H9 (cell line): ENCODE data around the gene MCF2L. TPM values are rescaled to one million over a fixed set of nuclear protein-coding genes. Genes with fewer than 3 reads are reported as not detected.

Source experiments
- DNase-seq: peaks from one replicate; pipeline ENCODE4 v3.0.0-alpha.2; 2017
- H2AFZ ChIP-seq: one replicate; pipeline ENCODE4 v1.6.1; 2013; ENCODE audit warnings: mild to moderate bottlenecking, low read length, control low read depth, moderate library complexity
- H2AK5ac ChIP-seq: 2 replicates; pipeline ENCODE4 v1.6.1; 2013; ENCODE audit warnings: low read length, control low read depth, mixed read lengths; ENCODE audit not compliant: insufficient read length
- H2BK120ac ChIP-seq: one replicate; pipeline ENCODE4 v1.6.1; 2013; ENCODE audit warnings: low read depth, mild to moderate bottlenecking, low read length, control low read depth, inconsistent platforms; ENCODE audit not compliant: poor library complexity, severe bottlenecking
- H2BK12ac ChIP-seq: 2 replicates; pipeline ENCODE4 v1.6.1; 2013; ENCODE audit warnings: low read length, control low read depth, mixed read lengths, low read depth; ENCODE audit not compliant: insufficient read length
- H2BK15ac ChIP-seq: 2 replicates; pipeline ENCODE4 v1.6.1; 2013; ENCODE audit warnings: low read depth, low read length, control low read depth
- H2BK20ac ChIP-seq: one replicate; pipeline ENCODE4 v1.6.1; 2013; ENCODE audit warnings: low read depth, mild to moderate bottlenecking, low read length, control low read depth, inconsistent platforms; ENCODE audit not compliant: poor library complexity, severe bottlenecking
- H2BK5ac ChIP-seq: 2 replicates; pipeline ENCODE4 v1.6.1; 2013; ENCODE audit warnings: low read length, control low read depth, mixed read lengths; ENCODE audit not compliant: insufficient read length
- H3K14ac ChIP-seq: 2 replicates; pipeline ENCODE4 v1.6.1; 2013; ENCODE audit warnings: low read length, control low read depth; ENCODE audit not compliant: insufficient read depth
- H3K18ac ChIP-seq: 2 replicates; pipeline ENCODE4 v1.6.1; 2013; ENCODE audit warnings: low read depth, mild to moderate bottlenecking, mixed read lengths, low read length, control low read depth; ENCODE audit not compliant: insufficient read length
- H3K23ac ChIP-seq: 2 replicates; pipeline ENCODE4 v1.6.1; 2013; ENCODE audit warnings: low read length, control low read depth, mixed read lengths, low read depth; ENCODE audit not compliant: insufficient read length
- H3K23me2 ChIP-seq: 2 replicates; pipeline ENCODE4 v1.6.1; 2013; ENCODE audit warnings: low read depth, mild to moderate bottlenecking, mixed read lengths, low read length, control low read depth; ENCODE audit not compliant: insufficient read length, poor library complexity, severe bottlenecking
- H3K27ac ChIP-seq: 2 replicates; pipeline ENCODE4 v1.5.1; 2013; ENCODE audit warnings: low read length, control low read depth, mixed read lengths, low read depth; ENCODE audit not compliant: insufficient read length
- H3K27me3 ChIP-seq: 2 replicates; pipeline ENCODE4 v1.6.1; 2013; ENCODE audit warnings: low read length, control low read depth, inconsistent platforms; ENCODE audit not compliant: insufficient read depth
- H3K4ac ChIP-seq: 2 replicates; pipeline ENCODE4 v1.6.1; 2013; ENCODE audit warnings: low read depth, mild to moderate bottlenecking, control low read depth, inconsistent platforms, low read length, moderate library complexity
- H3K4me1 ChIP-seq: 2 replicates; pipeline ENCODE4 v1.6.1; 2013; ENCODE audit warnings: low read length, control low read depth, inconsistent platforms; ENCODE audit not compliant: insufficient read depth
- H3K4me2 ChIP-seq: 2 replicates; pipeline ENCODE4 v1.6.1; 2013; ENCODE audit warnings: low read length, control low read depth, mixed read lengths; ENCODE audit not compliant: insufficient read length, insufficient read depth
- H3K56ac ChIP-seq: 2 replicates; pipeline ENCODE4 v1.6.1; 2013; ENCODE audit warnings: low read depth, mild to moderate bottlenecking, mixed read lengths, low read length, control low read depth; ENCODE audit not compliant: insufficient read length
- H3K79me1 ChIP-seq: 2 replicates; pipeline ENCODE4 v1.6.1; 2013; ENCODE audit warnings: low read depth, mild to moderate bottlenecking, moderate library complexity, low read length, control low read depth, inconsistent platforms; ENCODE audit not compliant: insufficient read depth, poor library complexity, severe bottlenecking
- H3K79me2 ChIP-seq: 2 replicates; pipeline ENCODE4 v1.6.1; 2013; ENCODE audit warnings: low read length, control low read depth, inconsistent platforms; ENCODE audit not compliant: insufficient read depth
- H3K9ac ChIP-seq: 2 replicates; pipeline ENCODE4 v1.6.1; 2013; ENCODE audit warnings: low read length, control low read depth, mixed read lengths; ENCODE audit not compliant: insufficient read length; ENCODE audit errors: extremely low read depth
- H3K9me3 ChIP-seq: one replicate; pipeline ENCODE4 v1.6.1; 2013; ENCODE audit warnings: low read depth, low read length, inconsistent platforms; ENCODE audit not compliant: control insufficient read depth
- H3T11ph ChIP-seq: one replicate; pipeline ENCODE4 v1.6.1; 2013; ENCODE audit warnings: mild to moderate bottlenecking, low read length, control low read depth, inconsistent platforms
- H4K20me1 ChIP-seq: one replicate; pipeline ENCODE4 v1.6.1; 2013; ENCODE audit not compliant: control insufficient read depth, insufficient read length, insufficient read depth
- H4K5ac ChIP-seq: 2 replicates; pipeline ENCODE4 v1.6.1; 2013; ENCODE audit warnings: low read depth, mild to moderate bottlenecking, mixed read lengths, low read length, control low read depth; ENCODE audit not compliant: insufficient read length
- H4K8ac ChIP-seq: replicated peaks from 2 replicates; pipeline ENCODE4 v1.6.1; 2013; ENCODE audit warnings: low read length, control low read depth, mixed read lengths, low read depth; ENCODE audit not compliant: insufficient read length
- H4K91ac ChIP-seq: 2 replicates; pipeline ENCODE4 v1.6.1; 2013; ENCODE audit warnings: low read depth, mild to moderate bottlenecking, moderate library complexity, mixed read lengths, low read length, control low read depth; ENCODE audit not compliant: insufficient read length
- H3K27ac Mint-ChIP-seq, 3 experiments: 2 replicates in 2 of 3; 3 replicates in 1 of 3; pipeline ENCODE4 v1.8.0; 2020 to 2021; ENCODE audit warnings: mixed read lengths in 3 of 3, mild to moderate bottlenecking in 1 of 3, moderate library complexity in 1 of 3
- H3K27me3 Mint-ChIP-seq: 2 replicates; pipeline ENCODE4 v1.8.0; 2021; ENCODE audit warnings: low read depth, mild to moderate bottlenecking, moderate library complexity, mixed read lengths
- H3K36me3 Mint-ChIP-seq, 3 experiments: 2 replicates in 2 of 3; 3 replicates in 1 of 3; pipeline ENCODE4 v1.8.0; 2020 to 2021; ENCODE audit warnings: low read depth in 3 of 3, mixed read lengths in 3 of 3; ENCODE audit not compliant: insufficient read depth in 1 of 3
- H3K4me1 Mint-ChIP-seq, 2 experiments: 2 replicates each; pipeline ENCODE4 v1.8.0; 2020; ENCODE audit warnings: mixed read lengths in 2 of 2
- H3K4me3 Mint-ChIP-seq, 2 experiments: 2 replicates in 1 of 2; 3 replicates in 1 of 2; pipeline ENCODE4 v1.8.0; 2020 to 2021; ENCODE audit warnings: mild to moderate bottlenecking in 2 of 2, mixed read lengths in 2 of 2, moderate library complexity in 1 of 2
- H3K9me3 Mint-ChIP-seq, 2 experiments: 2 replicates in 1 of 2; 3 replicates in 1 of 2; pipeline ENCODE4 v1.8.0; 2020; ENCODE audit warnings: mild to moderate bottlenecking in 2 of 2, mixed read lengths in 2 of 2, moderate library complexity in 1 of 2
- CTCF ChIP-seq: fragments of 200-600 bp; sonication (generic); conservative IDR thresholded peaks from 3 replicates; pipeline ENCODE4 v1.8.0; 2021; ENCODE audit warnings: antibody characterized with exemption, mild to moderate bottlenecking
- WGBS: extraction: QIAGEN DNeasy Blood & Tissue Kit; methylation state at CpG from one replicate; pipeline ENCODE4 v1.1.7; 2013; ENCODE audit warnings: missing lambda C conversion rate, low lambda C conversion rate, mixed read lengths; ENCODE audit not compliant: insufficient read length; ENCODE audit errors: extremely low coverage; 5-methylcytosine and 5-hydroxymethylcytosine counted together
- total RNA-seq: library from RNA; stranded (reverse); gene quantifications from 2 replicates; pipeline ENCODE4 v1.2.1, GENCODE V29; 2021

Gene MCF2L
- total RNA-seq, 1 experiment from 2014 or later = 18.5 TPM

- H2AFZ ChIP-seq = no peak overlapping the region
- H3K4me2 ChIP-seq = no peak overlapping the region
- H2BK12ac ChIP-seq = no peak overlapping the region
- no peaks in the 10 kb centered on the region for H3K9me3 ChIP-seq
- peaks cover 3 to 8% (median 4%) of the 10 kb centered on the region in 3 experiments; a peak in 6 of 7 replicates for H3K36me3 Mint-ChIP-seq
- peaks cover 4% of the 10 kb centered on the region in 2 experiments; a peak in 3 of 5 replicates for H3K9me3 Mint-ChIP-seq
- no peak overlapping the region for H3K23ac ChIP-seq
- H3K23me2 ChIP-seq = no peaks in the 10 kb centered on the region
- H4K20me1 ChIP-seq = no peaks in the 10 kb centered on the region
- H2BK15ac ChIP-seq = no peak overlapping the region
- H3K9ac ChIP-seq = no peak overlapping the region
- no peak for TF ChIP-seq CTCF
- H3K27ac Mint-ChIP-seq = no peak overlapping the region
- H4K8ac ChIP-seq = no peak overlapping the region
- no peaks in the 10 kb centered on the region for H3K27me3 ChIP-seq
- no peak overlapping the region for H3T11ph ChIP-seq
- H4K91ac ChIP-seq = no peak overlapping the region
- no peaks in the 10 kb centered on the region for H3K79me2 ChIP-seq
- H3K4me1 ChIP-seq = no peaks in the 10 kb centered on the region
- H4K5ac ChIP-seq = no peak overlapping the region
- H3K56ac ChIP-seq = no peak overlapping the region
- no peak overlapping the region for H3K14ac ChIP-seq
- no peak overlapping the region for H3K27ac ChIP-seq
- no peak overlapping the region for H2AK5ac ChIP-seq
- H3K79me1 ChIP-seq = no peaks in the 10 kb centered on the region
- no peak overlapping the region for H2BK5ac ChIP-seq
- no peak overlapping the region for H3K4me3 Mint-ChIP-seq
- H2BK20ac ChIP-seq = no peak overlapping the region
- no peak overlapping the region for H2BK120ac ChIP-seq
- no peak overlapping the region for H3K4ac ChIP-seq
- no peaks in the 10 kb centered on the region; the same call in 1 of the 2 replicates for H3K27me3 Mint-ChIP-seq
- DNase-seq = no peak
- no peak overlapping the region for H3K18ac ChIP-seq
- peaks cover 9 to 22% of the 10 kb centered on the region in 2 experiments; a peak in 3 of 4 replicates for H3K4me1 Mint-ChIP-seq
- no CpG with 5 or more reads among the region's 27 CpGs for WGBS
Observed at GRCh38 chr13:112983428-112984196, 14.6 kb downstream of the MCF2L start.
